AG09319 (cell line): ENCODE data around the gene ATG3.
A peak's percentile ranks its signal among the peaks of the same experiment; 100 is the strongest.
"Not testable (repeated sequence)": the region's sequence is repeated elsewhere in the genome, so short reads cannot be mapped to it uniquely, and the experiment has no call there.

ENCODE experiments used
- DNase-seq: peaks from one replicate; pipeline ENCODE4 v3.0.0-alpha.2; 2010; ENCODE audit warnings: low read depth; ENCODE audit errors: extremely low read depth
- CTCF ChIP-seq: IDR thresholded peaks from 2 replicates; pipeline ENCODE4 v1.5.1; 2011; ENCODE audit warnings: low read depth, mild to moderate bottlenecking, inconsistent platforms, low read length, moderate library complexity

Gene ATG3

GRCh38 chr3:112582244-112582874, 20.6 kb upstream of the ATG3 start:
- no peak for DNase-seq
- TF ChIP-seq CTCF, result peak; percentile 70

GRCh38 chr3:112579697-112580096, 17.9 kb upstream of the ATG3 start:
- no peak for DNase-seq
- TF ChIP-seq CTCF, result no peak

- DNase-seq, result no peak
- no peak for TF ChIP-seq CTCF
These were observed 17.5 kb upstream of the ATG3 start for GRCh38 chr3:112579232-112579631.

GRCh38 chr3:112572701-112573100, 10.9 kb upstream of the ATG3 start:
- TF ChIP-seq CTCF, result no peak
- DNase-seq, result no peak

GRCh38 chr3:112569265-112569664, 7.5 kb upstream of the ATG3 start:
- no peak for TF ChIP-seq CTCF
- no peak for DNase-seq

- no peak for DNase-seq
These were observed 6.9 kb upstream of the ATG3 start for GRCh38 chr3:112568642-112569041.

GRCh38 chr3:112564940-112565305, 3.2 kb upstream of the ATG3 start:
- no peak for TF ChIP-seq CTCF
- no peak for DNase-seq

More at GRCh38 chr3:112568642-112569041, 6.9 kb upstream of the ATG3 start:
- no peak for TF ChIP-seq CTCF

- DNase-seq, result not testable (repeated sequence)
These were observed 2.6 kb upstream of the ATG3 start for GRCh38 chr3:112564247-112564939.
